Omental fat pad (tissue), 4 donors: Measurements from ENCODE around the gene LAGE3. TPM values are rescaled to one million over a fixed set of nuclear protein-coding genes. Genes with fewer than 3 reads are reported as not detected.
"Not testable (repeated sequence)": the region's sequence is repeated elsewhere in the genome, so short reads cannot be mapped to it uniquely, and the experiment has no call there.

ENCODE experiments used
- ATAC-seq: fragments of 150-250 bp; one replicate; pipeline ENCODE4 v1.9.1; 2016; ENCODE audit warnings: mild to moderate bottlenecking, moderate library complexity; ENCODE audit not compliant: low FRiP score
- DNase-seq: peaks from one replicate; pipeline ENCODE4 v3.0.0-alpha.2; 2019; ENCODE audit warnings: low spot score
- total RNA-seq, 4 donors: library from RNA; depleted of rRNA; stranded (reverse); fragments of >200 nt; gene quantifications; one replicate each; pipeline ENCODE4 v1.1.0, GENCODE V29; 2016
- TF ChIP-seq, protein P1 (sequence below), 3 donors: fragments of 450-650 bp; IDR thresholded peaks; one replicate each; pipeline ENCODE4 v1.5.1; 2016 to 2017; ENCODE audit warnings: antibody characterized with exemption in 3 of 3, mild to moderate bottlenecking in 3 of 3, moderate library complexity in 2 of 3

The LAGE3 gene
- total RNA-seq, 4 donors from 2014 or later = 12.0 to 26.6 (median 19.7) TPM

GRCh38 chrX:154508384-154508745 lies 29.3 kb upstream of the LAGE3 start:
- no peak for ATAC-seq
- DNase-seq = no peak
- TF ChIP-seq, protein P1, sequence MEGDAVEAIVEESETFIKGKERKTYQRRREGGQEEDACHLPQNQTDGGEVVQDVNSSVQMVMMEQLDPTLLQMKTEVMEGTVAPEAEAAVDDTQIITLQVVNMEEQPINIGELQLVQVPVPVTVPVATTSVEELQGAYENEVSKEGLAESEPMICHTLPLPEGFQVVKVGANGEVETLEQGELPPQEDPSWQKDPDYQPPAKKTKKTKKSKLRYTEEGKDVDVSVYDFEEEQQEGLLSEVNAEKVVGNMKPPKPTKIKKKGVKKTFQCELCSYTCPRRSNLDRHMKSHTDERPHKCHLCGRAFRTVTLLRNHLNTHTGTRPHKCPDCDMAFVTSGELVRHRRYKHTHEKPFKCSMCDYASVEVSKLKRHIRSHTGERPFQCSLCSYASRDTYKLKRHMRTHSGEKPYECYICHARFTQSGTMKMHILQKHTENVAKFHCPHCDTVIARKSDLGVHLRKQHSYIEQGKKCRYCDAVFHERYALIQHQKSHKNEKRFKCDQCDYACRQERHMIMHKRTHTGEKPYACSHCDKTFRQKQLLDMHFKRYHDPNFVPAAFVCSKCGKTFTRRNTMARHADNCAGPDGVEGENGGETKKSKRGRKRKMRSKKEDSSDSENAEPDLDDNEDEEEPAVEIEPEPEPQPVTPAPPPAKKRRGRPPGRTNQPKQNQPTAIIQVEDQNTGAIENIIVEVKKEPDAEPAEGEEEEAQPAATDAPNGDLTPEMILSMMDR (IDR thresholded peaks at IDR 0.05) = no peak

- DNase-seq = no peak
- ATAC-seq = no peak
- TF ChIP-seq, protein P1 (IDR thresholded peaks at IDR 0.05) = no peak
Measured at GRCh38 chrX:154507673-154508383, 28.7 kb upstream of the LAGE3 start.

GRCh38 chrX:154506483-154507332 lies 27.6 kb upstream of the LAGE3 start:
- DNase-seq = no peak
- TF ChIP-seq, protein P1 (IDR thresholded peaks at IDR 0.05) = no peak
- no peak for ATAC-seq

DNA sequence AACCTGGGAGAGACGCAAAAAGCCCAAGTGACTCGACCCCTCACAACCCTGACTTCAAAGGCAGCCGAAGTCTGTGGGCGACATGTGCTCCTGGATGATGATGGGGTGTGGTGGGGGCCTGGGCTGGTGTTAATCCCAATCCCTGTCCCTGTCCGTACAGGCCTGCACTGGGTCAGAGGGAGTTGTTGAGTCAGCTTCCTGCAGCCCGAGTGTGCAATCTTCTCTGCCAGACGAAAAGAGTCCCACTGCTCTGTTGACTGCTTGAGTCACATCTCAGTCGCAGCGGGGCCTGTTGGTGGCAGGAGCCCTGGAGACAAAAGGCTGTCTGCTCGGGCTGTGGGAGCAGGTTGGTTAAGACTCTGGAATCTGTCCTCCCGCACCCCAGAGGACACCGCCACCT lies 26.7 kb upstream of the LAGE3 start:
- DNase-seq (no peak), ATAC-seq (no peak)
- TF ChIP-seq, protein P1 (IDR thresholded peaks at IDR 0.05) = no peak

DNA sequence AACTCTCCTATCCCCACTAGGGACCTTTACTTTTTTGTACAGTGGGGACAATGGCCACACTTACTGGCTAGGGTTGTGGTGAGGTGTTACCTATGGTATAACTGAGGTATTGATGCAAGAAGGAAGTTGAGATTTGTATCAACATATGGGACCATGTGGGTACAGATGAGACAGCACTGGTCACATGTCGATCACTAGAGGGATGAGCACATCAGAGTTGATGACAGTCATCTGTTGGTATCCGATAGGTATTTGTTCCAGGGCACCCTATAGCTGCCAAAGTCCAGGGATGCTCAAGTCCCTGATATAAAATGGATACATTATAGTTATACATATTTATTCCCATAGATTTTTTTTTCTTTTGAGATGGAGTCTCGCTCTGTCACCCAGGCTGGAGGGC lies 23.9 kb upstream of the LAGE3 start:
- TF ChIP-seq, protein P1 (IDR thresholded peaks at IDR 0.05) = no peak
- no peak for ATAC-seq
- no peak for DNase-seq

DNA sequence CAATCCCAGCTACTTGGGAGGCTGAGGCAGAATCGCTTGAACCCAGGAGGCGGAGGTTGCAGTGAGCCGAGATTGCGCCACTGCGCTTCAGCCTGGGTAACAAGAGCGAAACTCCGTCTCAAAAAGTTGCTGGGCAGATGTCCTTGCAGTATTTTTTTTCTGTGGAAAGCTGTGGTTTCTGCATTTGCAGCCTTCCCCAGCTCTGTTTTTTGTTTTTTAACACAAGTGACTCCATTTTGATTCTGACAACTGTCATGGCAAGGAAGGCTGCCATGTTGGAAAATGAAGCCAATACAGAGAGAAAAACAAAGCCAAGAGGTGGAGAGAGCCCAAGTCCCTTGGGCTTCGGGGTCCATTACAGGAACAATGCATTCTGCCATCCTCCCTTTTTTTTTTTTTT lies 23.0 kb upstream of the LAGE3 start:
- TF ChIP-seq, protein P1 (IDR thresholded peaks at IDR 0.05) = no peak
- DNase-seq (no peak), ATAC-seq (no peak)

- not testable (repeated sequence) for ATAC-seq, DNase-seq
Measured at GRCh38 chrX:154501423-154501822, 22.3 kb upstream of the LAGE3 start.

- not testable (repeated sequence) for ATAC-seq, DNase-seq
Measured at GRCh38 chrX:154496591-154497137, 17.6 kb upstream of the LAGE3 start.
